HCT116 (cell line): ENCODE results near the gene ARMS2. TPM values are rescaled to one million over a fixed set of nuclear protein-coding genes. Genes with fewer than 3 reads are reported as not detected.
A peak's percentile ranks its signal among the peaks of the same experiment; 100 is the strongest.

ENCODE experiments used
- ATAC-seq: fragments of 200-7000 bp; cut with Tn5 transposase; 2 replicates; pipeline ENCODE4 v1.9.1; 2020; ENCODE audit warnings: mild to moderate bottlenecking, moderate library complexity
- BruUV-seq: library from RNA; stranded (reverse); fragments of 400-500 nt; replicated peaks from 2 replicates; lab custom pipeline; 2021; lab: Mats Ljungman, UMichigan
- CTCF ChIA-PET: fragments of 300-600 bp; sonication (Branson Sonifier 250); formaldehyde crosslinking; loops from one replicate; lab custom pipeline; 2021; ENCODE audit warnings: antibody characterized with exemption; lab: Charles Lee
- POLR2A ChIA-PET: fragments of 300-600, 350-600 bp; sonication (Branson Sonifier 250); formaldehyde crosslinking; loops from one replicate; lab custom pipeline; 2021; ENCODE audit warnings: antibody characterized with exemption; lab: Charles Lee
- RAD21 ChIA-PET, 2 experiments: fragments of 300-600 bp; sonication (Branson Sonifier 250); formaldehyde crosslinking; loops; one replicate each; lab custom pipeline; 2023; ENCODE audit warnings: low total read pairs in 2 of 2; ENCODE audit not compliant: uncharacterized antibody in 2 of 2, unreplicated experiment in 2 of 2, low non-redundant PET in 1 of 2; lab: Charles Lee
- DNase-seq: peaks from one replicate; pipeline ENCODE4 v3.0.0-alpha.2; 2010; ENCODE audit warnings: low read depth, low spot score
- H2AFZ ChIP-seq: fragments of 200-600 bp; shearing (Covaris generic), sonication (generic); 2 replicates; pipeline ENCODE4 v1.6.1; 2017; ENCODE audit warnings: low read depth, mixed run types, mixed read lengths, antibody characterized with exemption, low read length; ENCODE audit not compliant: poor library complexity, severe bottlenecking
- H3K27ac ChIP-seq: 2 replicates; pipeline ENCODE4 v1.5.1; 2012; ENCODE audit warnings: low read depth, low read length
- H3K27me3 ChIP-seq: fragments of 200-600 bp; sonication (generic); 2 replicates; pipeline ENCODE4 v1.6.1; 2016; ENCODE audit warnings: mixed run types, low read length, mixed read lengths; ENCODE audit not compliant: insufficient read depth
- H3K36me3 ChIP-seq, 2 experiments: fragments of 200-500 bp in 1 of 2; fragments of 200-600 bp in 1 of 2; sonication (Bioruptor generic) in 1 of 2; sonication (generic) in 1 of 2; 2 replicates each; pipeline versions ENCODE4 v1.5.1 to v1.6.1; 2014 to 2016; ENCODE audit warnings: low read length in 2 of 2, inconsistent platforms in 1 of 2, mixed read lengths in 1 of 2, mixed run types in 1 of 2; ENCODE audit not compliant: insufficient read depth in 2 of 2, control insufficient read depth in 1 of 2
- H3K4me1 ChIP-seq, 2 experiments: fragments of 200-600 bp in 1 of 2; sonication (generic) in 1 of 2; 2 replicates each; pipeline versions ENCODE4 v1.5.1 to v1.6.1; 2012 to 2017; ENCODE audit warnings: low read length in 2 of 2, inconsistent platforms in 1 of 2, mild to moderate bottlenecking in 1 of 2, mixed read lengths in 1 of 2, mixed run types in 1 of 2, moderate library complexity in 1 of 2; ENCODE audit not compliant: insufficient read depth in 2 of 2, control insufficient read depth in 1 of 2
- H3K4me2 ChIP-seq: fragments of 200-600 bp; sonication (generic); 2 replicates; pipeline ENCODE4 v1.6.1; 2017; ENCODE audit warnings: mixed run types, low read length, mixed read lengths
- H3K4me3 ChIP-seq, 2 experiments: fragments of 200-600 bp in 1 of 2; sonication (generic) in 1 of 2; replicated peaks in 1 of 2; 2 replicates each; pipeline ENCODE4 v1.5.1; 2011 to 2016; ENCODE audit warnings: low read length in 2 of 2, control low read depth in 1 of 2, low read depth in 1 of 2, mild to moderate bottlenecking in 1 of 2, mixed read lengths in 1 of 2, mixed run types in 1 of 2
- H3K79me2 ChIP-seq: fragments of 200-600 bp; sonication (generic); 2 replicates; pipeline ENCODE4 v1.6.1; 2017; ENCODE audit warnings: mild to moderate bottlenecking, mixed run types, low read length, moderate library complexity, mixed read lengths; ENCODE audit not compliant: insufficient read depth
- H3K9ac ChIP-seq: fragments of 200-600 bp; sonication (generic); 2 replicates; pipeline ENCODE4 v1.6.1; 2016; ENCODE audit warnings: low read length, mixed read lengths
- H3K9me2 ChIP-seq: fragments of 200-600 bp; sonication (generic), shearing (Covaris generic); 2 replicates; pipeline ENCODE4 v1.6.1; 2017; ENCODE audit warnings: mixed run types, mild to moderate bottlenecking, moderate library complexity; ENCODE audit not compliant: insufficient read depth
- H3K9me3 ChIP-seq, 2 experiments: fragments of 200-500 bp in 1 of 2; fragments of 200-600 bp in 1 of 2; sonication (Bioruptor generic) in 1 of 2; sonication (generic) in 1 of 2; 2 replicates each; pipeline ENCODE4 v1.6.1; 2014 to 2017; ENCODE audit warnings: low read length in 2 of 2, mixed read lengths in 2 of 2, inconsistent platforms in 1 of 2, low read depth in 1 of 2, mild to moderate bottlenecking in 1 of 2, mixed run types in 1 of 2, moderate library complexity in 1 of 2; ENCODE audit not compliant: control insufficient read depth in 1 of 2, insufficient read depth in 1 of 2
- H4K20me1 ChIP-seq: fragments of 200-600 bp; sonication (generic), shearing (Covaris generic); 2 replicates; pipeline ENCODE4 v1.6.1; 2017; ENCODE audit warnings: mixed run types, mild to moderate bottlenecking, moderate library complexity; ENCODE audit not compliant: insufficient read depth
- CBX3 ChIP-seq: IDR thresholded peaks from 2 replicates; pipeline ENCODE4 v1.6.1; 2012; ENCODE audit warnings: low read depth
- EZH2 ChIP-seq: fragments of 200-600 bp; sonication (generic); IDR thresholded peaks from 2 replicates; pipeline ENCODE4 v1.6.1; 2017; ENCODE audit warnings: antibody characterized with exemption, mixed run types
- EZH2phosphoT487 ChIP-seq: fragments of 200-600 bp; IDR thresholded peaks from 2 replicates; pipeline ENCODE4 v1.6.1; 2018; ENCODE audit warnings: antibody characterized with exemption, borderline replicate concordance
- FOSL1 ChIP-seq: IDR thresholded peaks from 2 replicates; pipeline ENCODE4 v1.6.1; 2012; ENCODE audit warnings: low read depth
- POLR2A ChIP-seq: IDR thresholded peaks from 2 replicates; pipeline ENCODE4 v1.7.0; 2011; ENCODE audit warnings: borderline replicate concordance; ENCODE audit not compliant: insufficient read depth, insufficient read length; ENCODE audit errors: extremely low read depth
- POLR2AphosphoS5 ChIP-seq: IDR thresholded peaks from 2 replicates; pipeline ENCODE4 v1.6.1; 2011; ENCODE audit warnings: mild to moderate bottlenecking, low read depth, low read length, moderate library complexity
- SRF ChIP-seq: IDR thresholded peaks from 2 replicates; pipeline ENCODE4 v1.6.1; 2012; ENCODE audit warnings: low read depth
- ZFX ChIP-seq: fragments of 450-650 bp; IDR thresholded peaks from 2 replicates; pipeline ENCODE4 v1.6.1; 2017
- ZNF274 ChIP-seq: fragments of 200-500 bp; sonication (Bioruptor generic); IDR thresholded peaks from 2 replicates; pipeline ENCODE4 v1.6.1; 2014; ENCODE audit warnings: mild to moderate bottlenecking, low read depth, low read length, inconsistent platforms
- intact Hi-C: fragments of 100-400 bp; cut with micrococcal nuclease; formaldehyde crosslinking; loops from 2 replicates; pipeline ENCODE4 v1.10.0; 2022
- total RNA-seq: library from RNA; stranded (reverse); gene quantifications from one replicate; pipeline ENCODE4 v1.2.1, GENCODE V29; 2021; ENCODE audit not compliant: unreplicated experiment
- TF ChIP-seq, protein P1 (sequence below): IDR thresholded peaks from 2 replicates; pipeline ENCODE4 v1.6.1; 2011; ENCODE audit warnings: mild to moderate bottlenecking, low read length, moderate library complexity; ENCODE audit not compliant: insufficient replicate concordance; ENCODE audit errors: extremely low read depth
- TF ChIP-seq, protein P2 (sequence below), 3 experiments: fragments of 200-600 bp in 1 of 3; sonication (generic) in 1 of 3; IDR thresholded peaks in 2 of 3; conservative IDR thresholded peaks in 1 of 3; 2 replicates each; pipeline ENCODE4 v1.5.1; 2012 to 2017; ENCODE audit warnings: low read depth in 2 of 3, low read length in 2 of 3, antibody characterized with exemption in 1 of 3, borderline replicate concordance in 1 of 3, control low read depth in 1 of 3, mild to moderate bottlenecking in 1 of 3, mixed read lengths in 1 of 3, mixed run types in 1 of 3, moderate library complexity in 1 of 3; ENCODE audit not compliant: insufficient read depth in 1 of 3
- TF ChIP-seq, protein P3 (sequence below): IDR thresholded peaks from 2 replicates; pipeline ENCODE4 v1.6.1; 2012; ENCODE audit warnings: low read depth

ARMS2 gene
- total RNA-seq, 1 experiment from 2014 or later = not detected

DNA sequence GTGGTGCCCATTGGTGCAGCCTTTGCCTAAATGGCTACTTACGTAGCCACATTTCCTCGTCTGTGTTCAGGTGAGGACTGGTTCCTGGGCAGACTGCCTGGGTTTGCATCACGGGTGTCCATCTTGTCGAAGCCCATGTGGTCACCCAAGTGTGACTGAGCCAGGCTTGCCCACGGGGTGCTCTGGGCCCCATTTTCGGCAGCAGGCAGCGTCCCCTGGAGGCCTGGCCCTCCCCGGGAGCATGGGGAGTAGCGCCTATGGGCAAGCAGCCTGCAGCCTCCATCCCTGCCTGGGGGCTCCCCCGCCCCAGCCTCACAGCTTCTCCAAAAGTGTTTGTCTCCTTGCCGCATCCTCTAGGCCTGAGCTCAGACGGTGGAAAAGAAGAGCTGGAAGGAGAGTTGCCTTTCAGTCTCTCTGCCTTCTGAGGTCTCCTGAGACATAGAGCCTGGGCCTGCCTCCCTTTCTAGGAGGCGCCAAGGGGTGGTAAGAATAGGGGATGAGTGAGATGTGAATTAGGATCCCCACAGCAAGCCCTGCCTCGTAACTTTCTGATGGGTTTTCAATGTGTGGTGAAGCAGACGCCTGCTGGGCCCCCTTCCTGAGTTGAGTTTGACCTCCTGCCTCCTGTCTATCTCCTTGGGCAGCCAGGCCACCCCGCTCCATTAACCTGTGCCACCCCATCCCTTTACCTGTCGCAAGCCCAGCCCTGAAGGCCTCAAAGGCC lies 49.6 kb downstream of the ARMS2 start:
- H3K4me2 ChIP-seq = 0 out of 2 replicates have a peak overlapping the region, but pooled peaks have one; percentile 3
- intact Hi-C loops = no loop called here
- no peaks in the 10 kb centered on the region for H3K9me3 ChIP-seq
- DNase-seq = no peak
- no peaks in the 10 kb centered on the region for H3K79me2 ChIP-seq
- H3K9ac ChIP-seq = no peak overlapping the region
- H3K36me3 ChIP-seq = no peaks in the 10 kb centered on the region
- H3K9me2 ChIP-seq = no peaks in the 10 kb centered on the region
- H4K20me1 ChIP-seq = no peaks in the 10 kb centered on the region
- ATAC-seq = no peak
- POLR2A ChIA-PET = interaction anchor here (1.4 kb wide), 1 partner anchor 9 kb away, joined by 4 read pairs; no protein-coding TSS in a partner anchor
- CTCF ChIA-PET = interaction anchor here (1.3 kb wide), 2 partner anchors 9 to 224 kb away, joined by 3 to 4 read pairs; no protein-coding TSS in a partner anchor
- H3K4me1 ChIP-seq = peaks cover 5 to 13% of the 10 kb centered on the region in 2 experiments; a peak in 1 of 4 replicates
- no peak overlapping the region for H2AFZ ChIP-seq
- no peak overlapping the region; the same call in 1 of the 2 replicates for H3K27ac ChIP-seq
- RAD21 ChIA-PET = no interaction called here
- no peaks in the 10 kb centered on the region for H3K27me3 ChIP-seq
- TF ChIP-seq ZNF274 (no peak), CBX3 (no peak), ZFX (no peak), POLR2A (no peak), POLR2AphosphoS5 (no peak), SRF (no peak), EZH2phosphoT487 (no peak), EZH2 (no peak), FOSL1 (no peak)
- TF ChIP-seq, protein P1, sequence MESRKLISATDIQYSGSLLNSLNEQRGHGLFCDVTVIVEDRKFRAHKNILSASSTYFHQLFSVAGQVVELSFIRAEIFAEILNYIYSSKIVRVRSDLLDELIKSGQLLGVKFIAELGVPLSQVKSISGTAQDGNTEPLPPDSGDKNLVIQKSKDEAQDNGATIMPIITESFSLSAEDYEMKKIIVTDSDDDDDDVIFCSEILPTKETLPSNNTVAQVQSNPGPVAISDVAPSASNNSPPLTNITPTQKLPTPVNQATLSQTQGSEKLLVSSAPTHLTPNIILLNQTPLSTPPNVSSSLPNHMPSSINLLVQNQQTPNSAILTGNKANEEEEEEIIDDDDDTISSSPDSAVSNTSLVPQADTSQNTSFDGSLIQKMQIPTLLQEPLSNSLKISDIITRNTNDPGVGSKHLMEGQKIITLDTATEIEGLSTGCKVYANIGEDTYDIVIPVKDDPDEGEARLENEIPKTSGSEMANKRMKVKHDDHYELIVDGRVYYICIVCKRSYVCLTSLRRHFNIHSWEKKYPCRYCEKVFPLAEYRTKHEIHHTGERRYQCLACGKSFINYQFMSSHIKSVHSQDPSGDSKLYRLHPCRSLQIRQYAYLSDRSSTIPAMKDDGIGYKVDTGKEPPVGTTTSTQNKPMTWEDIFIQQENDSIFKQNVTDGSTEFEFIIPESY = no peak
- TF ChIP-seq, protein P2, sequence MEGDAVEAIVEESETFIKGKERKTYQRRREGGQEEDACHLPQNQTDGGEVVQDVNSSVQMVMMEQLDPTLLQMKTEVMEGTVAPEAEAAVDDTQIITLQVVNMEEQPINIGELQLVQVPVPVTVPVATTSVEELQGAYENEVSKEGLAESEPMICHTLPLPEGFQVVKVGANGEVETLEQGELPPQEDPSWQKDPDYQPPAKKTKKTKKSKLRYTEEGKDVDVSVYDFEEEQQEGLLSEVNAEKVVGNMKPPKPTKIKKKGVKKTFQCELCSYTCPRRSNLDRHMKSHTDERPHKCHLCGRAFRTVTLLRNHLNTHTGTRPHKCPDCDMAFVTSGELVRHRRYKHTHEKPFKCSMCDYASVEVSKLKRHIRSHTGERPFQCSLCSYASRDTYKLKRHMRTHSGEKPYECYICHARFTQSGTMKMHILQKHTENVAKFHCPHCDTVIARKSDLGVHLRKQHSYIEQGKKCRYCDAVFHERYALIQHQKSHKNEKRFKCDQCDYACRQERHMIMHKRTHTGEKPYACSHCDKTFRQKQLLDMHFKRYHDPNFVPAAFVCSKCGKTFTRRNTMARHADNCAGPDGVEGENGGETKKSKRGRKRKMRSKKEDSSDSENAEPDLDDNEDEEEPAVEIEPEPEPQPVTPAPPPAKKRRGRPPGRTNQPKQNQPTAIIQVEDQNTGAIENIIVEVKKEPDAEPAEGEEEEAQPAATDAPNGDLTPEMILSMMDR (IDR thresholded peaks at IDR 0.05 in 2 of 3, conservative IDR thresholded peaks at IDR 0.05 in 1 of 3; ENCODE audit: borderline replicate concordance in 1 of 3, insufficient read depth in 1 of 3, low read depth in 2 of 3, low read length in 2 of 3) = no peak
- TF ChIP-seq, protein P3, sequence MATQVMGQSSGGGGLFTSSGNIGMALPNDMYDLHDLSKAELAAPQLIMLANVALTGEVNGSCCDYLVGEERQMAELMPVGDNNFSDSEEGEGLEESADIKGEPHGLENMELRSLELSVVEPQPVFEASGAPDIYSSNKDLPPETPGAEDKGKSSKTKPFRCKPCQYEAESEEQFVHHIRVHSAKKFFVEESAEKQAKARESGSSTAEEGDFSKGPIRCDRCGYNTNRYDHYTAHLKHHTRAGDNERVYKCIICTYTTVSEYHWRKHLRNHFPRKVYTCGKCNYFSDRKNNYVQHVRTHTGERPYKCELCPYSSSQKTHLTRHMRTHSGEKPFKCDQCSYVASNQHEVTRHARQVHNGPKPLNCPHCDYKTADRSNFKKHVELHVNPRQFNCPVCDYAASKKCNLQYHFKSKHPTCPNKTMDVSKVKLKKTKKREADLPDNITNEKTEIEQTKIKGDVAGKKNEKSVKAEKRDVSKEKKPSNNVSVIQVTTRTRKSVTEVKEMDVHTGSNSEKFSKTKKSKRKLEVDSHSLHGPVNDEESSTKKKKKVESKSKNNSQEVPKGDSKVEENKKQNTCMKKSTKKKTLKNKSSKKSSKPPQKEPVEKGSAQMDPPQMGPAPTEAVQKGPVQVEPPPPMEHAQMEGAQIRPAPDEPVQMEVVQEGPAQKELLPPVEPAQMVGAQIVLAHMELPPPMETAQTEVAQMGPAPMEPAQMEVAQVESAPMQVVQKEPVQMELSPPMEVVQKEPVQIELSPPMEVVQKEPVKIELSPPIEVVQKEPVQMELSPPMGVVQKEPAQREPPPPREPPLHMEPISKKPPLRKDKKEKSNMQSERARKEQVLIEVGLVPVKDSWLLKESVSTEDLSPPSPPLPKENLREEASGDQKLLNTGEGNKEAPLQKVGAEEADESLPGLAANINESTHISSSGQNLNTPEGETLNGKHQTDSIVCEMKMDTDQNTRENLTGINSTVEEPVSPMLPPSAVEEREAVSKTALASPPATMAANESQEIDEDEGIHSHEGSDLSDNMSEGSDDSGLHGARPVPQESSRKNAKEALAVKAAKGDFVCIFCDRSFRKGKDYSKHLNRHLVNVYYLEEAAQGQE = no peak
- H3K4me3 ChIP-seq = no peak overlapping the region
- BruUV-seq = no TSS peak
